ENCODE results near the gene SUCLA2. TPM values are rescaled to one million over a fixed set of nuclear protein-coding genes. Genes with fewer than 3 reads are reported as not detected.

SUCLA2 gene
- total RNA-seq, 1 donor from 2014 or later: 106 TPM

DNA sequence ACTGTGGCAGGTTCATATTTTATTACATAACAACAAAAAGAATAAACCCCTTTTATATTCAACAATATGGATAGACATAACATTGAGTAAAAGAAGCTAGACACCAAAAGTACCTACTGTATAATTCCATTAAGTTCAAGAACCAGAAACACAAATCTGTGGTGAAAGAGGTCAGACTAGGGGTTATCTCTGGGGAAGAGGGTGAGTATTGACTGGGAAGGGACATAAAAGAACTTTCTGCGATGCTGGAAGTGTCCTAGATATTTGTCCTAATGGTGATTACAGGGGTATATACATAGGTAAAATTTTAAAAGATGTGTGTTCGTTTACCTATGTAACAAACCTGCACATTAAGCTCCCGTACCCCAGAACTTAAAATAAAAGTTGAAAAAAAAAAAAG is 103.0 kb downstream of the SUCLA2 start:
- no peak for DNase-seq

DNA sequence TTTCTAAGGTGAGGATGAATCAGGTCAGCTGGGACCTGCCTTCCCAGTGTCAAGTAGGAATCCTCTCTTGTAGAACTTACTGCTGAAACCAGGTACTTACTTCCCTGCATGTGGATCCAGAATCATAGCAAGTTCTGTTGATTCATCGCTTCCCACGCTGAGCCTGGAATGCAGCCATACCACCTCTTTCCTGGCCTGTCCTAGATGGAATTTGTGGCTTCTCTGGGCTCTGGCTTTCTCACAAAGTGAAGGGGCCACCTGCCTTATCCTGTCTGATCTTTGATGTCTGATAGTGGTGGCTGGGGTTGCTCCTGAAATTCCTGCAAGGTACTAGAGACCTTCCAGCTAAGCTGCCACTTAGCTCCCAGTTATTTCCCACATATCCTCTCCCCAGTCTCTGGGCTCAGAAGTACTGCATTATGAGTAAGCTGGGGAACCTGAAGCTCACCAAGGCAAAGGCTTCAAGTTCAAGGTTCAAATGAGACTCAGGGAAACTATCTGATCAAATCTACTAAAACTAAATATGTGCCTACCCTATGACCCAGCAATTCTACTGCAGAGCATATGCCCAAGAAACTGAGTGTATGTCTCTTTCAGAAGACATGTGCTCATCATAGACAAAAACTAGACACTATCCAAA is 103.5 kb downstream of the SUCLA2 start:
- no peak for DNase-seq

DNA sequence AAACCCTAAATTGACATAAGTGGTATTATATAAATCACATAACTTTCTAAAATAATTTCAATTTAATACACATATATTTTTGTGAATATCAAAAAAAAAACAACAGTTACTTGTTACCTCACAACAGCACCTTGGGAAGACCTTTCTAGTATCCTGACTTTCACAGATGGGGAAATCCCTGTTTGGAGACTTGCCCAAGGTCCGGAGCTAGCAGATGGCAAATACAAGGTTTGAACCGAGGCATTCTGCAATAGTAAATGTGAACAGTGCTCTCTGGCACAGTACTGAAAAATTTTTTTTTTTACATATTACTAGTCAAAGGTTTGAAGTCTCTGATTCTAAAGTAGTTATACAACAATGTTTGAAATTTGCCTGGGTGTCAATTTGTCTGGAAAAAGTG is 104.5 kb downstream of the SUCLA2 start:
- DNase-seq: no peak

DNA sequence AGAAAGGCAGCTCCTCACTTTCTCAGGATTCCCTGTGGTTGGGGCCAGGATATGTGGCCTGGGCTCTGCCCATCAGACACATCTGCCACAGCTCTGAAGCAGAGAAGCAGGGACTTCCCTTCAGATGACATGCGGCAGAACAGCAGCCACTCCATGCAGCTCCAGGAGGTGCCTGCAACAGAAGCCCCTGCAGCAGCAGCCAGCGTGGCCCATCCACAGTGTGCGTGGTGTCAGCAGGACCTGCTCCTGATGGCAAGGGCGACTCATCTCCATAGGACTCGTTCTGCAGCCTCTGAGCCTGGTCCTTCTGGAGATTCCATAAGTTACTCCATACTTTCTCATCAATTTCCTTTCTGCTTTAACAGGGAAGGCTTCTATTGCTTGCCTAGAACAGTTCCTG is 105.0 kb downstream of the SUCLA2 start:
- DNase-seq: no peak

DNA sequence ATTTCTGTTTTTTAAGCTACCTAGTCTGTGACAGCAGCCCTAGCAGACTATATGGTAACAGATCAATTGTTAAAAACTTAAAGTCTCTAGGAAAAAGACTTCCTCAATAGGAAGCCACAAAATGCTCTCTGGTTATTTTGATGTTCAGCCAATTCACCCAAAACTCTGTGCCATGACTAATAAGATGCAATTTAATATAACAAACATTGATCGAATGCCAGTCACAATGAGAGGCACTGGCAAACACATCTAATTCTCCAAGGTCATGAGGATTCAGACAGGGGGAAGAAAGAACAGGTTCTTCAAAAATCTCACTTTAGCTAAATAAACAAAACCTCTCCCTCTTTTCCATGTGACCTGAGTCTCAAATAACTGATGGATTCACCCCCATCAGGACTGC is 107.5 kb downstream of the SUCLA2 start:
- DNase-seq: no peak

Other genes with a start within 250 kb of the SUCLA2 start
- 9.6 TPM for gene NUDT15, start 36.5 kb upstream of the SUCLA2 start, total RNA-seq
- gene MED4, start 93.8 kb upstream of the SUCLA2 start, total RNA-seq: 53.3 TPM
- 332 TPM for gene ITM2B, start 231.9 kb upstream of the SUCLA2 start, total RNA-seq